Occipital lobe (tissue), 2 donors: ENCODE measurements around the gene PCK1. TPM values are rescaled to one million over a fixed set of nuclear protein-coding genes. Genes with fewer than 3 reads are reported as not detected.

Source experiments
- DNase-seq: peaks from one replicate; lab custom pipeline; 2025; lab: John Stamatoyannopoulos, UW
- total RNA-seq: library from RNA; depleted of rRNA; stranded (reverse); fragments of >200 nt; gene quantifications from one replicate; pipeline ENCODE4 v1.2.3, GENCODE V29; 2014

Gene PCK1
- total RNA-seq, 1 donor from 2014 or later: 0.31 TPM

- DNase-seq: no peak
These were observed 40.3 kb downstream of the PCK1 start for GRCh38 chr20:57601211-57601570.

GRCh38 chr20:57601737-57602136 is 40.8 kb downstream of the PCK1 start:
- DNase-seq: no peak

DNA sequence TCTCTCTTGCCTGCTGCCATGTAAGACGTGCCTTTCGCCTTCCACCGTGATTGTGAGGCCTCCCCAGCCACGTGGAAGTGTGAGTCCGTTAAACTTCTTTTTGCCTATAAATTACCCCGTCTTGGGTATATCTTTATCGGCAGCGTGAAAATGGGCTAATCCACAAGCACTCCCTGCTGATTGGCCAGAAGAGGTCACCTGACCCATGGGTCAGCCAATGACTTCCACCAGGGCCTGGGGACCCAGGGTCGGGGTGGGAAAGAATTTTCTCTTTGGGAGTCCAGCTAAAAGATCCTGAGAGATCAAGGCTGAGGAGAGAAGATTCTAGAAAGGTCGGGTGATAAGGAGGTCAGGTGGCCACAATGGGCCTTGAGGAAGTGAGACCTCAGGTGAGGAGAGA is 42.2 kb downstream of the PCK1 start:
- no peak for DNase-seq

GRCh38 chr20:57605045-57605444 is 44.1 kb downstream of the PCK1 start:
- DNase-seq: no peak

DNA sequence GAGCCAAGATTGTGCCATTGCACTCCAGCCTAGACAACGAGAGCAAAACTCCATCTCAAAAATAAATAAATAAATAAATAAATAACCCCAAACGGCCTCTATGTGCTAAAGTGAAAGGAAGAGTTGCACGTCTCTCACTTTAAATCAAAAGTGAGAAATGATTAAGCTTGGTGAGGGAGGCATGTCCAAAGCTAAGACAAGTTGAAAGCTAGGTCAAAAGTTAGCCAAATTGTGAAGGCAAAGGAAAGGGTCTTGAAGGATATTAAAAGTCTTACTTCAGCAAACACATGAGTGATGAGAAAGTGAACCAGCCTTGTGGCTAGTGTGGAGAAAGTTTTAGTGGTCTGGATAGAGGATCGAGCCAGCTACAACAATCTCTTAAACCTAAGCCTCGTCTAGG is 45.0 kb downstream of the PCK1 start:
- no peak for DNase-seq

DNA sequence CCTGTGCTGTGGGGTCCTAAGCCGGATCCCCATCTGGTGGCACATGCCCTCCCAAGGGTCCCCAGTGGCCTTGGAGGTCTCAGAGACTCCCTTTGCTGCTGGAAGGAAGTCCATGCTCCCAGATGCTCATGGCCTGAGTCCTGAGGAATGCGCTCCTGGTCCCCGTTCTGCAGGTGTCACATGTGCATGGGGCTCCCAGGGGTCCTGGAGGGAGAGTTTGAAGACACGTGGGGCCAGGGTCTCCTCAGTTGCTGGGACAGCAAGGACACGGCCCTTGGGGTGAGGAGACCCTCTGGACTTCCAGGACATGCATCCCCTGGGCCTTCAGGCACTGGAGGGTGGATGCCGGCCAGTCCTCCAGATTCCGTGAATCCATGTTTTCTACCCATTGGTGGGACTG is 47.6 kb downstream of the PCK1 start:
- DNase-seq: no peak

- no peak for DNase-seq
These were observed 48.4 kb downstream of the PCK1 start for GRCh38 chr20:57609086-57609841.

GRCh38 chr20:57609842-57610167 is 48.9 kb downstream of the PCK1 start:
- no peak for DNase-seq

GRCh38 chr20:57610261-57610952 is 49.5 kb downstream of the PCK1 start:
- no peak for DNase-seq

- no peak for DNase-seq
These were observed 50.8 kb downstream of the PCK1 start for GRCh38 chr20:57611586-57612311.

- DNase-seq: no peak
These were observed 51.5 kb downstream of the PCK1 start for GRCh38 chr20:57612436-57612835.

- DNase-seq: no peak
These were observed 52.0 kb downstream of the PCK1 start for GRCh38 chr20:57612916-57613315.

GRCh38 chr20:57613481-57613921 is 52.6 kb downstream of the PCK1 start:
- no peak for DNase-seq

GRCh38 chr20:57614490-57615444 is 53.9 kb downstream of the PCK1 start:
- no peak for DNase-seq

- no peak for DNase-seq
These were observed 54.5 kb downstream of the PCK1 start for GRCh38 chr20:57615445-57615811.

DNA sequence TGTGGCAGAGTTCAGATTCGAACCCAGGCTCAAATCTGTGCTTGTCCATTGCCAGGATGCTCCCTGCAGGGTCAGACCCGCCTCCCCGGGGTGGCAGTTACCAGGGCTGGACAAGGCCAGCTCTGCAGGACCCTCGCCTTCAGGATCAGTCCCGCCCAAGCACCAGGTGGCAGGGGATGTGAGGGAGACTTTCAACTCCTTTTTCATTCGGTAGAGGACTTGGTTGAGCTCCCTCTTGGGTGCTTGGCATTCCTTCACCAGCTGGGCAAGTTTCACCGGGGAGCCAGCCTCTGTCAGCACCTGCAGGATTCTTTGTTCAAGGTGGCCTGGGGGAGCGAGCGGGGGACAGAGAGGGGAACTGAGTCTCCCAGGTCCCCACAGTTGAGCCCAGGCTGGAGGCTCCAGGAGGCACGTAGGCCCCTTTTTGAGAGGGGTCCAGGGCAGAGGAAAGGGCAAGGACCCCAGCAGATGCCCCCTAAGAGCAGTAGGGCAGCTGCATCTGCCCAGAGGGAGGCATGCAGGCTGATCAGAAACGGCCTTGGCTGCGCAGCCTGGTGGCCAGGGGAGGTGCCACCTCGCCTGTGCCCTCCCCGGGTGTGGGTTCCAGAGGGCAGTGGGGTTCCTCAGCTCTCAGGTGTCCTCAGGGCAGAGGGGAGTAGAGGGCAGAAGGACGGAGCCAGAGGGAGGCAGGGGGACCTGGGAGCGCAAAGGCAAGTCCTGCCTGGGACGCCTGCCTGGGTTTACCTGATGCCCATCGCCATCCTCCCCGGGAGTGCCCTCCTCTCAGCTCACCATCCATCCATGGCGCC is 55.4 kb downstream of the PCK1 start:
- no peak for DNase-seq

GRCh38 chr20:57617079-57617795 is 56.3 kb downstream of the PCK1 start:
- DNase-seq: no peak
